Endothelial cell (in vitro differentiated cells): ENCODE data around the gene SPEF1. TPM values are rescaled to one million over a fixed set of nuclear protein-coding genes. Genes with fewer than 3 reads are reported as not detected.

ENCODE experiments used
- DNase-seq: peaks from one replicate; pipeline ENCODE4 v3.0.0; 2021; ENCODE audit warnings: low spot score
- H3K27ac Mint-ChIP-seq: one replicate; pipeline ENCODE4 v1.8.0; 2021; ENCODE audit warnings: mixed read lengths, inconsistent platforms; ENCODE audit not compliant: unreplicated experiment
- H3K27me3 Mint-ChIP-seq: one replicate; pipeline ENCODE4 v1.8.0; 2021; ENCODE audit warnings: mild to moderate bottlenecking, moderate library complexity, mixed read lengths, inconsistent platforms; ENCODE audit not compliant: unreplicated experiment
- H3K36me3 Mint-ChIP-seq: one replicate; pipeline ENCODE4 v1.8.0; 2021; ENCODE audit warnings: mild to moderate bottlenecking, low read depth, mixed read lengths, inconsistent platforms; ENCODE audit not compliant: unreplicated experiment
- H3K4me1 Mint-ChIP-seq: one replicate; pipeline ENCODE4 v1.8.0; 2021; ENCODE audit warnings: mild to moderate bottlenecking, mixed read lengths, inconsistent platforms; ENCODE audit not compliant: unreplicated experiment
- H3K4me3 Mint-ChIP-seq: one replicate; pipeline ENCODE4 v1.8.0; 2021; ENCODE audit warnings: mild to moderate bottlenecking, mixed read lengths, inconsistent platforms; ENCODE audit not compliant: unreplicated experiment
- H3K9me3 Mint-ChIP-seq: one replicate; pipeline ENCODE4 v1.8.0; 2021; ENCODE audit warnings: mixed read lengths, inconsistent platforms; ENCODE audit not compliant: unreplicated experiment
- total RNA-seq: library from RNA; stranded (reverse); fragmentation: NEBNext Ultra II Directional; extraction: Animal tissue kit (Norgen Biotek cat#: 25700); gene quantifications from one replicate; pipeline ENCODE4 v1.2.1, GENCODE V29; 2021; ENCODE audit not compliant: unreplicated experiment
- TF ChIP-seq, protein P1 (sequence below): fragments of 200-600 bp; sonication (generic); IDR thresholded peaks from one replicate; pipeline ENCODE4 v1.5.0; 2021; ENCODE audit warnings: antibody characterized with exemption; ENCODE audit not compliant: unreplicated experiment

The SPEF1 gene
- total RNA-seq, 1 donor from 2014 or later, result 0.23 TPM

DNA sequence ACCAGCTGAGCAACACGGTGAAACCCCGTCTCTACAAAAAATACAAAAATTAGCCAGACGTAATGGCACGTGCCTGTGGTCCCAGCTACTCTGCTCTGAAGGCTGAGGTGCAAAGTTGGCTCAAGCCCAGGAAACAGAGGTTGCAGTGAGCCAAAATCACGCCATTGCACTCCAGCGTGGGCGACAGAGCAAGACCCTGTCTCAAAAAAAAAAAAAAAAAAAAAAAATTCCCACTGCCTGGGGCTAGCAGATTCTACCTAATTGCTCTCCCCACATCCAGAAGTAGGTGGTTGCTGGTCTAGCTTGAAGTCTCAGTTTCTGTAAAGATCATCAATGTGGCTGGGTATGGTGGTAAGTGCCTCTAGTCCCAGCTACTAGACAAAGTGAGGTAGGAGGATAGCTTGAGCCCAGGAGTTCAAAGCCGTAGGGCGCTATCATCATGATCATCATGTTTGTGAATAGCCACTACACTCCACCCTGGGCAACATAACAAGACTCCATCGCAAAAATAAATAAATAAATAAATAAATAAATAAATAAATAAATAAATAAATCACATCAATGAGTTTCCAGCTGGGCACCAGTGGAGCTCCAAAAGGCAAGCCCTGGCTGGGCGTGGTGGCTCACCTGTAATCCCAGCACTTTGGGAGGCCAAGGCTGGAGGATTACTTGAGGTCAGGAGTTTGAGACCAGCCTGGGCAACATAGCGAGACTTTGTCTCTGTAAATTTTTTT is 32.8 kb upstream of the SPEF1 start:
- H3K36me3 Mint-ChIP-seq, result no peaks in the 10 kb centered on the region
- no peak for DNase-seq

DNA sequence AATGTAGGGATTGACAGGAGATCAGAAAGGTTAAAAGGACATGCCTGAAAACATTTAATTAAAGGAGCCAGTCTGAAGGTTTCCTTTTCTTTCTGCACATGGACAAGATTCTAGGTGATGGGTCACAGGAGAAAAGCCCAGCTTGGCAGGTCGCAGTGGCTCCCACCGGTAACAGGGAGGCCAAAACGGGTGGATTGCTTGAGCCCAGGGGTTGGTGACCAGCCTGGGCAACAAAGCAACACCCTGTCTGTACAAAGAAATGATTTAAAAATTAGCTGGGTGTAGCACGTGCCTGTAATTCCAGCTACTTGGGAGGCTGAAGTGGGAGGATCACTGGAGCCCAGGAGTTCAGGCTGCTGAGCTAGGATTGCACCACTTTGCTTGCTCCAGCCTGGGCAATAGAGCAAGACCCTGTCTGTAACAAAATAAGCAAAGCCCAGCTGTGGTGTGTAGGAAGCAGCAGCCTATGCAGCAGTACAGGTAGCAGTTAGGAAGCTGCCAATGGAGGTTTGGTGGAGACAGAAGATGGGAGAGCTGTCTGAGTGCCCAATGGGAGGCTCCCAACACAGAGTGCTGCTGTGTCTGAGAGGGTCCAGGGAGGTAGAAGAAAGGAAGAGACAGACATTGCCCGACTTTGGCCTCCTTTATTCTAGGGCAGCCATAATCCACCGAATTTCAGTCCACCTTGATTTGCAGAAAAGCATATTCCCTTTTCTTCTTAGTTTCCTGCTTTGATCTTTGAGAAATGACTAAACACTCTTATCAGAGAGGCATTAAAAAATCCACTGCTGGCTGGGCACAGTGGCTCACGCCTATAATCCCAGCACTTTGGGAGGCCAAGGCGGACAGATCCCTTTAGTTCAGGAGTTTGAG is 32.0 kb upstream of the SPEF1 start:
- peaks cover 9% of the 10 kb centered on the region for H3K27me3 Mint-ChIP-seq
- TF ChIP-seq, protein P1, sequence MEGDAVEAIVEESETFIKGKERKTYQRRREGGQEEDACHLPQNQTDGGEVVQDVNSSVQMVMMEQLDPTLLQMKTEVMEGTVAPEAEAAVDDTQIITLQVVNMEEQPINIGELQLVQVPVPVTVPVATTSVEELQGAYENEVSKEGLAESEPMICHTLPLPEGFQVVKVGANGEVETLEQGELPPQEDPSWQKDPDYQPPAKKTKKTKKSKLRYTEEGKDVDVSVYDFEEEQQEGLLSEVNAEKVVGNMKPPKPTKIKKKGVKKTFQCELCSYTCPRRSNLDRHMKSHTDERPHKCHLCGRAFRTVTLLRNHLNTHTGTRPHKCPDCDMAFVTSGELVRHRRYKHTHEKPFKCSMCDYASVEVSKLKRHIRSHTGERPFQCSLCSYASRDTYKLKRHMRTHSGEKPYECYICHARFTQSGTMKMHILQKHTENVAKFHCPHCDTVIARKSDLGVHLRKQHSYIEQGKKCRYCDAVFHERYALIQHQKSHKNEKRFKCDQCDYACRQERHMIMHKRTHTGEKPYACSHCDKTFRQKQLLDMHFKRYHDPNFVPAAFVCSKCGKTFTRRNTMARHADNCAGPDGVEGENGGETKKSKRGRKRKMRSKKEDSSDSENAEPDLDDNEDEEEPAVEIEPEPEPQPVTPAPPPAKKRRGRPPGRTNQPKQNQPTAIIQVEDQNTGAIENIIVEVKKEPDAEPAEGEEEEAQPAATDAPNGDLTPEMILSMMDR, result no peak
- no peaks in the 10 kb centered on the region for H3K36me3 Mint-ChIP-seq
- H3K4me1 Mint-ChIP-seq, result peaks cover 3% of the 10 kb centered on the region
- no peak overlapping the region for H3K4me3 Mint-ChIP-seq
- no peak for DNase-seq
- H3K9me3 Mint-ChIP-seq, result no peaks in the 10 kb centered on the region
- H3K27ac Mint-ChIP-seq, result no peak overlapping the region

More for the DNA sequence above, 32.8 kb upstream of the SPEF1 start:
- no peak overlapping the region for H3K27ac Mint-ChIP-seq
- H3K4me3 Mint-ChIP-seq, result no peak overlapping the region
- TF ChIP-seq, protein P1, result no peak
- H3K27me3 Mint-ChIP-seq, result peaks cover 9% of the 10 kb centered on the region
- no peaks in the 10 kb centered on the region for H3K9me3 Mint-ChIP-seq
- peaks cover 7% of the 10 kb centered on the region for H3K4me1 Mint-ChIP-seq

DNA sequence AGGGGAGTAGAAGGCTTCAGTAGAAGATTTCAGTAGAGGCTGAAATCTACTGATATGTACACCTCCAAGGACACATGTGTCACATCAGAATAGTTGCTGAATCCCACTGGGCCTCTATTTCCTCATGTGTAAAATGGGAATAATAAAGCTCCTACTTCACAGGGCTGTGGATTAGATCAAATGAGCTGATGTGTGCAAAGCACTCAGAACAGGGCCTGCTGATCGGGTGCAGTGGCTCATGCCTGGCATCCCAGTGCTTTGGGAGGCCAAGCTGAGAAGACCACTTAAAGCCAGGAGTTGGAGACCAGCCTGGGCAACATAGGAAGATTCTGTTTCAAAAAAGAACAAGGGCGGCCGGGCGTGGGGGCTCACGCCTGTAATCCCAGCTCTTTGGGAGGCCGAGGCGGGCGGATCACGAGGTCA is 31.0 kb upstream of the SPEF1 start:
- Mint-ChIP-seq H3K36me3 (no peaks in the 10 kb centered on the region), H3K4me3 (no peak overlapping the region), H3K27ac (no peak overlapping the region), H3K4me1 (peaks cover 8% of the 10 kb centered on the region), H3K9me3 (no peaks in the 10 kb centered on the region), H3K27me3 (peaks cover 9% of the 10 kb centered on the region)
- TF ChIP-seq, protein P1, result no peak
- DNase-seq, result no peak

DNA sequence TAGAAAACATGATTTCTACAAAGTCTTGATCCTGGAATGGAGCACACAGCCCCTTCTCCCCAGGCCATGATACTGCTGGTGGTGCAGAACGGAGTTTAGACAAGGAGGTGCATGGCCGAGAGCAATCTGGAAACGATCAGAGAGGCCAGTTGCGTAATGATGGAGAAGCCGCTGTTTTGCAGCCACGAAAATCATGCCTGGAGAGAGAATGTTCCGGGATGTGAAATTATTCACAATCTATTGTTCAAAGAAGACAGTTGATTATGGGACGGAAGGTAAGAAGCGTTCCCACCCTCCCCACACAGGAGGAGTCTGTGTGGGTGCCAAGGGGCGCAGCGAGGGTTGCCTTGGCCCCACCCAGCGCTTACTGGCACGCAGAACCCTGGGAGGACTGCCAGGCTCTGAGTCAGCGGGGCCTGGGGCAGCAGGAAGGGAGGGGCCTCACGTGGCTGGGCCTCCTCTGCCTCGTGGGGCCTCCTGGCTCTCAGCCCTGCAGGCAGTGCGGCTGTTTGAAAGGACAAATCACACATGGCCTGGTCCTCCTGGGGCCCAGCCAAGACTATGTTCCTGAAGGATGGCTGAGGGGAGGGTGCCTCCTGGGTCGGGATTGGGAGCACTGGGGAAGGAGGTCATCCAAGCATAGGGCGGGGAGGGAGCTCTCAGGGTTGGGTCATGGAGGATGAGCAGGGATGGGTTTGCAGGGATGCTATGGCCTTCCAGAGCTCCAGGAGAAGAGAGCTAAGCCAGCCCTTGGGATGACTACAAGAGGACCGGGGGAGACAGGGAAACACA is 30.4 kb upstream of the SPEF1 start:
- no peak for DNase-seq
- H3K36me3 Mint-ChIP-seq, result no peaks in the 10 kb centered on the region
- peaks cover 9% of the 10 kb centered on the region for H3K27me3 Mint-ChIP-seq
- no peak overlapping the region for H3K27ac Mint-ChIP-seq
- H3K4me1 Mint-ChIP-seq, result peaks cover 12% of the 10 kb centered on the region
- TF ChIP-seq, protein P1, result no peak
- no peaks in the 10 kb centered on the region for H3K9me3 Mint-ChIP-seq
- H3K4me3 Mint-ChIP-seq, result no peak overlapping the region
